GM19467 (cell line): ENCODE results near the gene MAPK14.

Experiments used
- ATAC-seq: cut with Tn5 transposase; IDR thresholded peaks from one replicate; pipeline ENCODE4 v1.9.1; 2021; ENCODE audit warnings: mild to moderate bottlenecking, moderate library complexity; ENCODE audit not compliant: unreplicated experiment

The MAPK14 gene

GRCh38 chr6:36035225-36035624 lies 7.6 kb downstream of the MAPK14 start:
- no peak for ATAC-seq

GRCh38 chr6:36038120-36038876 lies 10.7 kb downstream of the MAPK14 start:
- no peak for ATAC-seq

DNA sequence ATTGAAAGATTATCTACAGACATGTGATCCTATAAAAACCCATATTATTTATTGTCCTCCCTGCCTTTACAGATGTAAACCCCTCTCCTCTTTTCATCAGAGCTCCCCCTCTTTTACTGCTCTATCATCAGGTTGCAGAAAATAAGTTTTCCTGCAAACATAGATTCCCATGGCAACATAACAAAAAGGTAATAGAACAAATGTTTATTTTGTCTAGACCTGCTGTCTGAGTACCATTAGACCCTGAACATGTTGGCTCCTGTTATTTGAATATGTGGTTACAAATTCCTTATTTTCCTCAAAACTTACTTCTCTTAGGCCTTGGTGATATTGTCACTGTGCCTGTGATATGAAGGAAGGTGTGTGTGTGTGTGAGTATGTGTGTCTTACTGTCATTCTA lies 11.5 kb downstream of the MAPK14 start:
- ATAC-seq: no peak

GRCh38 chr6:36040958-36041357 lies 13.3 kb downstream of the MAPK14 start:
- ATAC-seq: no peak

- no peak for ATAC-seq
Observed at GRCh38 chr6:36042618-36043260, 15.1 kb downstream of the MAPK14 start.

- ATAC-seq: no peak
Observed at GRCh38 chr6:36049582-36049981, 22.0 kb downstream of the MAPK14 start.

GRCh38 chr6:36050305-36050704 lies 22.7 kb downstream of the MAPK14 start:
- ATAC-seq: no peak

- no peak for ATAC-seq
Observed at GRCh38 chr6:36050947-36051710, 23.5 kb downstream of the MAPK14 start.

- no peak for ATAC-seq
Observed at GRCh38 chr6:36052097-36052496, 24.5 kb downstream of the MAPK14 start.

DNA sequence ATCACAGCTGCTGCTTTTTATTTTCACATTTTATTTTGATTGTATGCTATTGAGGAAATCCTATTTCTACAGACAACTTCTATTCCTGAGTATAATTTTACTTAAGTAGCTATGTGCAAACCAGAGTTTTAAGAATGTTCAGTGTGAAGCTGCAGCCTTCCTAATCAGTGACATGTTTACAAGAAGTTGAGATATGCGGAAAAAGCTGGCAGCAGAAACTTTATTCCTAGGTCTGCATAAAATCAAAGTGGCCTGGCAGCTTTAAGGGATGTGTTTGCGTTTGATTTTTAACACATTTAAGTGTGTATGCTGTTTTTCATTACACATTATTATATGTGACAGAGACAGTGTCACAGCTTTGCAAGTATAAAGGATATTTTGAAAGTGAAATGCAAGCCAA lies 26.3 kb downstream of the MAPK14 start:
- no peak for ATAC-seq

GRCh38 chr6:36054415-36054814 lies 26.8 kb downstream of the MAPK14 start:
- ATAC-seq: no peak

- ATAC-seq: no peak
Observed at GRCh38 chr6:36054956-36055355, 27.3 kb downstream of the MAPK14 start.

- no peak for ATAC-seq
Observed at GRCh38 chr6:36056178-36056577, 28.6 kb downstream of the MAPK14 start.

GRCh38 chr6:36061236-36061635 lies 33.6 kb downstream of the MAPK14 start:
- no peak for ATAC-seq

- ATAC-seq: no peak
Observed at GRCh38 chr6:36062247-36062646, 34.6 kb downstream of the MAPK14 start.

DNA sequence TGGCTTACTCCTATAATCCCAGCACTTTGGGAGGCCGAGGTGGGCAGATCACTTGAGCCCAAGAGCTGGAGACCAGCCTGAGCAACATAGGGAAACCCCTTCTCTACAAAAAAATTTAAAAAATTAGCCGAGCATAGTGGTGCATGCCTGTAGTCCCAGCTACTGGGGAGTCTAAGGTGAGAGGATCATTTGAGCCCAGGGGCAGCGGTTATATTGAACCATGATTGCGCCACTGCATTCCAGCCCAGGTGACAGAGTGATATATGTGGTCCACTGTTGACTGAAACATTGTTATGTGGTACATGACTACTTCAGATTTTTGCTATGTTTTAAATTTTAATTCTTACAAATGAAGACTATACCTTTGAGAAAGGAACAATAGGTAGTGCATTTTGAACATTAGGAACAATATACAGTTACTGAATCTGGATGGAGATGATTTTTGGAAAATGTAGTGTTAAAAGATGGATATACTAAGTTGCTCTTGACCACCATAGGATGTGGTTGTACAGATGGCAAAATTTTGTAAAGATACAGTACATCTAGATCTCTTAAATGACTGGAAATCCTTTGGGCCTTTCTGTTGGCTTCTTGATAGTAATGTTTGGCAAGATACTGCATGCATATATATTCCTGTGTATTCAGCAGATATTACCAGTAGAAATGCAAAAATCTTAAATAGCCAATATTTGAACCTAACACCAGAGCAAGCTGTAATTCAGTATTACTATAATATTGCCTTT lies 35.9 kb downstream of the MAPK14 start:
- no peak for ATAC-seq

DNA sequence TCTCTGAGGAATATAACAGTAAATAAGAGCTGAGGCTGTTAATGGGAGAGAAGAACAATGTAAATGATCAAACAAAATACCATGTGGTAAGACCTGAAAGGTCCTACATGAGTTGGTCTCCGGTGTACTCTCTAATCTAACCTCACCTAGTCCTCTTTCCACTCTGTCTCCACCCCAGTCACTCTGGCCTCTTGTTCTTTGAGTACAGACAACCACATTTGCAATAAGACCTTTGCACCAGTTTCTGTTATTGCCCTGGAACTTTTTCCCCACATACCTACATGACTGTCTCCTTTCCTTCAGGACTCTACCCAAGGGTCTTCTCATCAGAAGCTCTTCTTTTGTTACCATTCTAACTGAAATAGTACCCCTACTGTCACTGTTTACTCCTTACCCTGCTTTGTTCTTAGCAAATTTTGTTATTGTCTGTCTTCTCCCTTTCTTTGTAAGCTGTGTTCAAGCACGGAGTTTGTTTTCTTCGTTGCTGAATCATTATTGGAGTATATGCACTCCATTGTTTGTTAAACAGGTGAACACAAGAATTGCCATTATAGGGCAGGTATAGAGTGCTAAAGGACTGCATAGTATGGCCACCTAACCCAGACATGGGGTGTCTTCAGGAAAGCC lies 37.3 kb downstream of the MAPK14 start:
- ATAC-seq: no peak

DNA sequence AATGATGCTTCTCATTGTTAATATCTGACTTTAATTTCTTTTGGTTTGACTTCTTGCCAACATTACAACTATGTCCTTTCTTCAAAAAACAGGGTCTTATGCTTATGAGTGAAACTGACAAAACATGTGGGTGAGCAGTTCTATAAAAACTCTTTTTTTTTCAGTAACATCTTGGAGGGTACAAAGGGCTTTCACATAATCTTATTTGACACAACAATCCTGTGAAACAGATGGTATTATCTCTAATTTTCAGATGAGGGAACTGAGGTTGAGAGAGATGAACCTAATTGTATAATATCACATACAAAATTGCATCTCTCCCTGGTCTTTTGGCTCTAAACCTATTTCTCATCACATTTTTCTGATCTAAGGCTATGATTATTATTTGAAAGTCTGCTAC lies 38.3 kb downstream of the MAPK14 start:
- no peak for ATAC-seq

- ATAC-seq: no peak
Observed at GRCh38 chr6:36066817-36067216, 39.2 kb downstream of the MAPK14 start.

- no peak for ATAC-seq
Observed at GRCh38 chr6:36067374-36068011, 39.9 kb downstream of the MAPK14 start.
